NCI-H510A treated with DMSO at 0.1 percent for 48 hours (cell line): ENCODE measurements around the gene TRAF7.
A peak's percentile ranks its signal among the peaks of the same experiment; 100 is the strongest.

Source experiments
- DNase-seq: peaks from one replicate; lab custom pipeline; 2025; lab: John Stamatoyannopoulos, UW

Gene TRAF7

DNA sequence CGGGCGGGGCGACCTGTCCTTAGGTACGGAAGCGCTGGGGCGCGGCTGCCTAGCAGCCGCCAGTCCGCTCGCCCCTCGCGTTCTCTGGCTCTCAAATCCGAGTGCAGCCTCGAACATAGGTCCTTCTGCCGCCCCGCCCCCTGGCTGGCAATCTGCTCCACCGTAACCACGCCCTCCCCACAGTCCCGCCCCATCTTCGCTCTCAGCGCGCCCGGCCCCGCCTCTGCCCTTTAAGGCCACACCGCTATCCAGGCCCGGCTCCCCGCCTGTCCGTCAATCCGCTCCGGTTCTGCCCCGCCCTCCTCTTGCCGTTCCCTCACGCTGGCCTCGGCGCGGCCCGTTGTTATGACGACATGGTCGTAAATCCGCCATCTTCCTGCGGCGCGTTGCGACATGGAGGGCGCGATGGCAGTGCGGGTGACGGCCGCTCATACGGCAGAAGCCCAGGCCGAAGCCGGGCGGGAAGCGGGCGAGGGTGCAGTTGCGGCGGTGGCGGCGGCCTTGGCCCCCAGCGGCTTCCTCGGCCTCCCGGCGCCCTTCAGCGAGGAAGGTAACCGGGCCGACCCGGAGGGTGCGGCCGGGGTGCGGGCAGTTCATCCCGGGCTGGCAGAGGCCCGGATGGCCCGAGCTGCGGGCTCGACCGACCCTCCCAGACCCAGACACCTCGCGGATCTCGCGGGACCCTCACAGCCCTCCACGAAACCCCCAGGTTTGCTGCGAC is 67.8 kb downstream of the TRAF7 start, which contains the start of gene E4F1:
TSS of gene E4F1 (plus strand) at position 371 of the 721 bp plus-strand sequence. CDS start at position 394, 23 bp downstream.
- peak; percentile 95 for DNase-seq

DNA sequence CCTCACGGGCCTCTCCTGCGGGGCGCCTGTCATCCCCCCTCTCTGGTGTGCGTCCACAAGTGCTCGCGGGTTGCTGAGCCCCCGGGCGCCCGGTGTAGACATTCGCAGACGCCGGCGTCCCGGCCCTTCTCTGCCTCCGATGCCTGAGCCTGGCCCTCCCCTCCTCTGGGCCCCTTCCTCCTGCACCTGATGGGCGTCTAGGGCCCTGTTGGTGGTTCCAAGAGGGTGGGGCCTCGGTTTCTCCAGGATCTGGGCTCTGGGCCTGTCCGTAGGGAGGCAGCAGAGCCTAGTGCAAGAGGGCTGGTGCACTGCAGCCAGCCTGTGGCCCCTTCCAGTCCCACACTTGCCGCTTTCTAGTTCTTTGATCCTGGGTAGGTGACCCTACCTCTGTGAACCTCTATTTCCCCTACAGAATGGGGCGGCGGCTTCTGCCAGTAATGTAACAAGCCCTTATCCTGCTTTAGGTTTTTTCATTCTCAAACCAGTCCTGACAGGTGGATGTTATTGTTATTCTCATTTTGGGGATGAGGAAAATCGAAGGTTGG is 68.4 kb downstream of the TRAF7 start:
- DNase-seq = peak; percentile 28

DNA sequence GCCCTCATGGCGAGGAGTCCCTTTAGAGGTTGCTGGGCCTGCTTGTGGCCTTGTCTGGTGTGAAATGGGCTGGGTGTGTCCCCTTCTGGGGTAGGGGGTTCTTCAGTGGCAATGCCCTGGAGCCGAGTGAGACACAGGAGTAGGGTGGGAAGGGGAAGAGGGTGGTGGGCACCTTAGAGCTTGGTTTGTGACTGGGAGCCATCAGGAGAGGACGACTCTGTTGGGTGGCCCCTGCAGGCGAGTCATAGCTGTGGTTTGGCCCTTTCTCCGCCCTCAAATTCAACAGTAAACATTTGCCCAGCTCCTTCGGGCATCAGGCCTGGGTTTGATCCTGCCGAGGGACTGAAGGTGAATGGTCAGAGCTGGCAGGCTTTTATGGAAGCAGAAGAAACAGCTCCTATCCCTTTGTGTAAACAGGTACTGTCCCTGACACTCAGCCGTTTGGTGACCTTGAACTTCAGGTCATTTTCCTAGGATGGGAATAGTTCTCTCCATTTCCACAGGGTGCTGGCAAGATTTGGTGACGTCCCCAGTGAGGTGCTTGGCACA is 70.7 kb downstream of the TRAF7 start:
- no peak for DNase-seq

DNA sequence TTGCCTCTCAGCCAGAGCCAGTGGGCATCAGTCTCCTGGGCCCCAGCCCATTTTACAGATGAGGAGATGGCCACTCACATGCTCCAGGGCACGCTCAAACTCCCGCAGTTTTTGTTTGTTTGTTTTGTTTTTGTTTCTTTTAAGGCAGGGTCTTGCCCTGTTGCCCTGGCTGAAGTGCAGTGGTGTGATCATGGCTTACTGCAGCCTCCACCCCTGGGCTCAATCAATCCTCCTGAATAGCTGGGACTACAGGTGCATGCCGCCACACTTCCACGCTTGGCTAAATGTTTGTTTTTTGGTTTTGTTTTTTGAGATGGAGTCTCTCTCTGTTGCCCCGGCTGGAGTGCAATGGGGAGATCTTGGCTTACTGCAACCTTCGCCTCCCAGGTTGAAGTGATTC is 71.3 kb downstream of the TRAF7 start:
- DNase-seq = no peak
